Epithelial cell of proximal tubule (primary cell): Measurements from ENCODE around the gene OXTR. TPM values are rescaled to one million over a fixed set of nuclear protein-coding genes. Genes with fewer than 3 reads are reported as not detected.

Experiments used
- DNase-seq: peaks from one replicate; pipeline ENCODE4 v3.0.0-alpha.2; 2011; ENCODE audit warnings: low read depth
- H3K4me3 ChIP-seq: 2 replicates; pipeline ENCODE4 v1.5.1; 2011; ENCODE audit warnings: low read depth, mild to moderate bottlenecking, low read length
- total RNA-seq: library from RNA; depleted of rRNA; stranded (reverse); fragments of >200 nt; gene quantifications from 2 replicates; pipeline ENCODE4 v1.2.3, GENCODE V29; 2015
- TF ChIP-seq, protein P1 (sequence below): conservative IDR thresholded peaks from 2 replicates; pipeline ENCODE4 v1.5.1; 2012; ENCODE audit warnings: low read depth, mild to moderate bottlenecking, low read length

Gene OXTR
- total RNA-seq, 1 donor from 2014 or later = 8.4 TPM

DNA sequence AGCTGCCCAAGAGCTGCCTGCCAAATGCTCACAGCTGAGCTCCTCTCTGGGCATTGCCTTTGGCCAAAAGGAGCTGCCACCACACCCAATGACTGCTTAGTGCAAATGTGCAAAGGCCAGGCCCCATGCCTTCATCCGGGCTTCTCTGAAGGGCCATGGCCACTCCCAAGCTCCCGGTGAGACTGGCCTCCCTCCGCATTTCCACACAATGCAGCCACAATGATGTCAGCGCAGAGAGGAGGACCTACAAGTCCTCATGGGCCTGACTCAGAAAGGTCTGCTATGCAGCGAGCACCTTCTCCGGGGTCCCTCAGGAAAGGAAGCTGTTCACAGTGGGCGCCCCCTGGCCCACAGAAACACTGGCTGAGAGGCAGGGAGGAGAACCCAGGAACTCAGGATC is 12.7 kb downstream of the OXTR start:
- no peak overlapping the region for H3K4me3 ChIP-seq
- no peak for DNase-seq
- TF ChIP-seq, protein P1, sequence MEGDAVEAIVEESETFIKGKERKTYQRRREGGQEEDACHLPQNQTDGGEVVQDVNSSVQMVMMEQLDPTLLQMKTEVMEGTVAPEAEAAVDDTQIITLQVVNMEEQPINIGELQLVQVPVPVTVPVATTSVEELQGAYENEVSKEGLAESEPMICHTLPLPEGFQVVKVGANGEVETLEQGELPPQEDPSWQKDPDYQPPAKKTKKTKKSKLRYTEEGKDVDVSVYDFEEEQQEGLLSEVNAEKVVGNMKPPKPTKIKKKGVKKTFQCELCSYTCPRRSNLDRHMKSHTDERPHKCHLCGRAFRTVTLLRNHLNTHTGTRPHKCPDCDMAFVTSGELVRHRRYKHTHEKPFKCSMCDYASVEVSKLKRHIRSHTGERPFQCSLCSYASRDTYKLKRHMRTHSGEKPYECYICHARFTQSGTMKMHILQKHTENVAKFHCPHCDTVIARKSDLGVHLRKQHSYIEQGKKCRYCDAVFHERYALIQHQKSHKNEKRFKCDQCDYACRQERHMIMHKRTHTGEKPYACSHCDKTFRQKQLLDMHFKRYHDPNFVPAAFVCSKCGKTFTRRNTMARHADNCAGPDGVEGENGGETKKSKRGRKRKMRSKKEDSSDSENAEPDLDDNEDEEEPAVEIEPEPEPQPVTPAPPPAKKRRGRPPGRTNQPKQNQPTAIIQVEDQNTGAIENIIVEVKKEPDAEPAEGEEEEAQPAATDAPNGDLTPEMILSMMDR = no peak

DNA sequence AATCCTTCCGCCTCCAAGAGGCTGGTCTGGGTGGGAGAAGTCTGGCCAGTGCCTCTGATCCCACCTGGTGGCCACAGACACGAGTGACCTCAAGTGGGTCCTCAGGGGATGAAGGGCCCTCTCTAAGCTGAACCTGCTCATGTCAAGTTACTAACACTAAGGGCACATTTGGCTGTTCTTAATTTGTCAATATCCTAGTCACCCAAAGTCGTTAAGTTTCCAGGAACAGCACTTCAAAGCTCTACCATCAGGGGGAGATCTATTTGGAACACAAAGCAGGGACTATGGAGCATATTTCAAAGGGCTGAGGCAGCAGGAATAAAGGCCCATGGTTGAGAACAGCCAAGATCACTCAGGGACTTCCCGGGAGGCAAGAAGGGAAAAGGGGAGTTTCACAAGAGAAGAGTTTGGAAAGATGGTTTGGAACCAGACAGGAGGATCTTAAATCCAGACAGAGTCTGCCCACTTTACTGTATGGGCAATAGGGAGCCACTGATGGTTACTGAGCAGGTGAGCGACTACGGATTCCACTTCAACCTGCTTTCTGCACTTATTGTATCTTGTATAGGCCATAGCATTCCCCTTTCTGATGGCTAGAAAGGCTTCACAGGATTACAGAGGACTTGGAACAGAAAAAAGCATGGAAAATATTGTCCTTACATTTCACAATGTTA is 13.7 kb downstream of the OXTR start:
- no peak overlapping the region for H3K4me3 ChIP-seq

DNA sequence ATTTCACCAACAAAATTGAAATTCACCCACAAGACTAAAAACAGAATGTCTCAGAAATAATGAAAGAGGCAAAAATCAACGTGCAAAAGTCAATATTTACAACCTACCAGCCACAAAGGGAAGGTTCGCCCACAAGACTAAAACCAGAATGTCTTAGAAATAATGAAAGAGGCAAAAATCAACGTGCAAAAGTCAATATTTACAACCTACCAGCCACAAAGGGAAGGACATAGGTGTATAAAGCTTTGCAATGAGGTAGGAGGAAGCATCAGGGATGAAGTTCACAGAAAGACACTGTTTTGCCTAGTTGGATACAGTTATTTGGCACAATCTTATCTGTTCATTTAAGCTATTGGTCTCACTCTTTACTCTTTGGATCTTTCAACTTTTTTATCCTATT is 14.3 kb downstream of the OXTR start:
- no peak for DNase-seq
- TF ChIP-seq, protein P1 = no peak
- H3K4me3 ChIP-seq = no peak overlapping the region

More for the DNA sequence above, 13.7 kb downstream of the OXTR start:
- TF ChIP-seq, protein P1 = peak; percentile 48
- no peak for DNase-seq

DNA sequence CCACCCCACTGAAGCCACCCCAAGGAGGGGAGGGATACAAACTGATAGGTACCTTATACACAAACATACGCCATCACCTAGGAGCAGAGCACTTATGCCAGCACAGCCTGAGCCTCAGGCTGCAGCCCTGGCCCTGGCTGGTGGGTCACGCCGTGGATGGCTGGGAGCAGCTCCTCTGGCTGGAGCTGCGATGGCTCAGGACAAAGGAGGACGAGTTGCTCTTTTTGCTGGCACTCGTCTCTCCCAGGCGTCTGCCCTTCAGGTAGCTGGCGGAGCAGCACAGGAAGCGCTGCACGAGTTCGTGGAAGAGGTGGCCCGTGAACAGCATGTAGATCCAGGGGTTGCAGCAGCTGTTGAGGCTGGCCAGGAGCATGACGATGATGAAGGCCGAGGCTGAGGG is 16.6 kb downstream of the OXTR start:
- TF ChIP-seq, protein P1 = no peak
- DNase-seq = no peak
- H3K4me3 ChIP-seq = no peak overlapping the region

DNA sequence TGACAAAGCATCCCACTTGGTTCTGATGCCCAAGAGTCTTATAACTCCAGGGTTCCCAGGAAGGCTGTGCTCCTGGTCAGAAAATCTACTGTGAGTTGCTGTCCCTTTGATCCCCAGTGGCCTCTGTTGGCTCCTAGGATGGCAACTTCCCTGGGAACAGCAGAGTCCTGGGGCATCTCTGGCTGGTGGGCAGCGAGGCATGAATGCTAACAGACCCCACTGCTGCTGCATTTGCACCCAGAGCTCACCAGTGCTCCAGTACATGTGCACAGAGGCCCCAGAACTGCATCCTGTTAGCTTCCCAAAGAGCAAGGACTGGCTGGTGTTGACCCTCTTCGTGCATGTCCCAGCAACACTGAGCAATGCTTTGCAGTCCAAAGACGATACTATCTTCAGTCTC is 20.1 kb downstream of the OXTR start:
- no peak overlapping the region for H3K4me3 ChIP-seq
- DNase-seq = no peak
- TF ChIP-seq, protein P1 = no peak

DNA sequence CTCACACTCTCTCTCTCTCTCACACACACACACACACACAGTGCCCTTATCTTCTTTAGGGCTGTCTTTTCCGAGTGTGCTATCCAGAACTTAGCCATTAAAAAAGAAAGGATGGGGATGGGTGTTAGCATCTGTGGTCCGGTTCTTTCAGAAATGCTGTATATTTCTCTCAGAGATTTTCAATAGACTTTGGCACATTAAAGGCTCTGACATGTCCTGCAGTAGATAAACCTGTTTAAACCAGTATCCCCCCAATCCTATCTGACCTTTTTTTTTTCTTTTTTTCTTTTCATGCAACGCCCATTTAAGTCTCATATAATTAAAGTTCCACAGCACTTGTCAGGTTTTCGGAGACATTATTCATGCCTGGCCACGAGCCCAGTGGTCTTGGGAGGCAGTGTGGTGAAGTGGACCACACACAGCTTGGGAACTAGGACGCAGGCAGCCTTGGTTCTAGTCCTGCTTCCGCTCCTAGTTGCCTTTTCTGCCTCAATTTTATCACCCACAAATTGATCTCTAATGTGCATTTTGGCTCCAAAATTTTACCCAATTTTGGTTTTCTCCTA is 22.6 kb downstream of the OXTR start:
- TF ChIP-seq, protein P1 = no peak
- no peak for DNase-seq
- no peak overlapping the region for H3K4me3 ChIP-seq
